Activated CD8-positive, alpha-beta memory T cell treated with anti-CD3 and anti-CD28 coated beads for 24 hours (primary cell): ENCODE measurements around the gene RANBP17.

ENCODE experiments used
- DNase-seq: peaks from one replicate; pipeline ENCODE4 v3.0.0-alpha.2; 2020

RANBP17 gene

DNA sequence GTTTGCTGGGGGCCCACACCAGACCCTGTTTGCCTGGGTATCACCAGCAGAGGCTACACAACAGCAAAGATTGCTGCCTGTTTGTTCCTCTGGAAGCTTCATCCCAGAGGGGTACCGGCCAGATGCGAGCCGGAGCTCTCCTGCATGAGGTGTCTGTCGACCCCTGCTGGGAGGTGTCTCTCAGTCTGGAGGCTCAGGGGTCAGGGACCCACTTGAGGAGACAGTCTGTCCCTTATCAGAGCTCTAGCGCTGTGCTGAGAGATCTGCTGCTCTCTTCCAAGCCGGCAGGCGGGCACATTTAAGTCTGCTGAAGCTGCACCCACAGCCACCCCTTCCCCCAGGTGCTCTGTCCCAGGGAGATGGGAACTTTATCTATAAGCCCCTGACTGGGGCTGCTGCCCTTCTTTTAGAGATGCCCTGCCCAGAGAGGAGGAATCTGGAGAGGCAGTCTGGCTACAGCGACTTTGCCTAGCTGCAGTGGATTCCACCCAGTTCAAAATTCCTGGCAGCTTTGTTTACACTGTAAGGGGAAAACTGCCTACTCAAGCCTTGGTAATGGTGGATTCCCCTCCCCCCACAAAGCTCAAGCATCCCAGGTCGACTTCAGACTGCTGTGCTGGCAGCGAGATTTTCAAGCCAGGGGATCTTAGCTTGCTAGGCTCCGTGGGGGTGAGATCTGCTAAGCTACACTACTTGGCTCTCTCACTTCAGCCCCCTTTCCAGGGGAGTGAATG lies 241.2 kb downstream of the RANBP17 start:
- DNase-seq = no peak

DNA sequence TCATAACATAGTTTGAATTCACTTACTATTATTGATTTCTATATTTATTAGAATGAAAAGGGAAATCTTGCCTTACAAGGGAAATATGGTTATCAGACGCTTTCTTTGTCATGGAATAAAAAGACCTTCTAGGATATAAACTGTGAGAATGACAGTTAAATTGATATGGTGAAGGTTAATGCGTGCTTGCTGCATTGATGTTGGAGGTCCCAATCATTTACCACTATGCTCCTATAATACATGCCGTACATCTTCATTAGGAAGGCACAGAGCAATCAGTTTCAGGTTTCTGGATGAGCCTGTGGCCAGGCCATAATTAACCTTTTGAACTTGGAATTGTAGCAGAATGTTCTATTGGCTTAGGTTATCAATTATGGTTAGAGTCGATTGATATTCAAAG lies 245.9 kb downstream of the RANBP17 start:
- no peak for DNase-seq

GRCh38 chr5:171115519-171115918 lies 253.7 kb downstream of the RANBP17 start:
- no peak for DNase-seq

GRCh38 chr5:171116719-171117118 lies 254.9 kb downstream of the RANBP17 start:
- DNase-seq = no peak

DNA sequence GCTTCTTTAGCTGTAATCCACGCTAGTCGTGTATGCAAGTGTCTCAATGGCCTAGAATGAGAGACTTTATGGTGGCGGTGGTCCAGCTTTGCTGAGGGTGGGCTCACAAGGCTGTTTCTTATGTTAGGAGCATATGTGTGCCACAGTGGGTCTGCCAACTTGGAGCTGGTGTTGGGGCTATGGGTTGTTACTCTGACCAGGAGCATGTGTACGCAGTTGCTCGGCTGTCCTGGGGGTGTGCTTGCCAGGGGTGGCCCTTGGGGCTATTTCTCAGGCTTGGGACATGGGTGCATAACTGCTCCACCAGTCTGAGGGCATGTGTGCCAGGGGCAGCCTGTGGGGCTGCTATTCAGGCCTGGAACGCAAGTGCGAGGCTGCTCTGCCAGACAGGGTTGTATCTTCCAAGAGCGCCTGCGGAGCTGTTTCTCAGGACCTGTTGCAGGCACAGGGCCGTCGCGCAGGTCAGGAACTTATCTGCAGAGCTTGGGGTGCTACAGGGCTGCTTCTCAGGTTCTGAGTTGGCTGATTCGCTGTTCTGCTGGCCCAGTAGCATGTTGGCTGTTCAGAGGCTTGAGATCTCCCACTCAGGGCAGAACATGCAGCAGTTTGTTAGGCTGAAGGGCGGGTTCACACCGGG lies 259.3 kb downstream of the RANBP17 start:
- DNase-seq = no peak

DNA sequence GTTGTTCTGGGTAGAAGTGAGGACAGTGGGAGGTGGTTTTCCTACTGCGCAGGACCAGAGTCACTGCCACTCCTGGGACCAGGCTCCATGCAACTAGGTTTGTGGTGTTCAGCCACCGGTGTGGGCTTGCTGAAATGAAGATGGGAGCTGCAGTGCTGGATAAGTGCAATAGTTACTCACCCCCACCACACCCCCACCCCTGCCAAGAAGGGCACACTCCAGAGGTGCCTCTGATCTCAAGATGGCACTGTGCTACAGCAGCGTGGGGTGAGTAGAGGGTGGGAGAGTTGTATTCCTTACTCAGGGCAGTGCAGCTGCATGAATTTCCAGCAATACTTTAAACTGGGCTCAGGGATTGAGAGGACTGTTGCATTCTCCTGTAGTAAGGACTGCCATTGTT lies 259.8 kb downstream of the RANBP17 start:
- DNase-seq = no peak

GRCh38 chr5:171122372-171122771 lies 260.6 kb downstream of the RANBP17 start:
- no peak for DNase-seq

GRCh38 chr5:171123417-171123816 lies 261.6 kb downstream of the RANBP17 start:
- DNase-seq = no peak

- no peak for DNase-seq
These were observed 265.5 kb downstream of the RANBP17 start for GRCh38 chr5:171127314-171127713.

DNA sequence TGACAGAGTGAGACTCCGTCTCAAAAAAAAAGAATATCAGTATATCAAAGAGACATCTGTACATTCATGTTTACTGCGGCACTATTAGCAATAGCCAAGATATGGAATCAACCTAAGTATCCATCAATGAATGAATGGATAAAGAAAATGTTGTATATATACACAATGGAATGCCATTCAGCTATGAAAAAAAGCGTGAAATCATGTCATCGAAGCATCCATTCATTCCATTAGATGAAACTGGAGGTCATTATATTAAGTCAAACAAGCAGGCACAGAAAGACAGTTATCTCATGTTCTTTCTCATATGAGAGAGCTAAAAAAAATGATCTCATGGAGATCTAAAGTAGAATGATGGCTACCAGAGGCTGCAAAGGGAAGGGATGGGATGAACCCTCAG lies 266.3 kb downstream of the RANBP17 start:
- DNase-seq = no peak

DNA sequence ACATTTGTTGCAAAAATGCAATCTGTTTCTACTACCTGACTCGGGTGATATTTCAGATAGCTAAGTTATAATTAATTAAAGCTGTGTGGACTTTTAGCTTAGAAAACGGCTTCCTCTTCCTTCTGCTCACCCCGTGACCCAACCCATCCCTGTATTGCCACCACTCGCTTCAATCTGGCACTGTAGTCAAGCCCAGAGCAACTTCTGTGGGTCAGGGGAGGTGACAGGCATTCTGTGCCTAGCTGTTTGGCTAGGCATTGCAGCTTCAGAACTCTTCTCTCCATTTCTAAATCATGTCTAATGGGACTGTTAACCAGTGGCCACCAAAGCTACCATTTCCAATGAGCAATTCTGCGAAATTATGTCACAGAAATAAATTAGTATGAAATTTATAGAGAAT lies 267.5 kb downstream of the RANBP17 start:
- no peak for DNase-seq

DNA sequence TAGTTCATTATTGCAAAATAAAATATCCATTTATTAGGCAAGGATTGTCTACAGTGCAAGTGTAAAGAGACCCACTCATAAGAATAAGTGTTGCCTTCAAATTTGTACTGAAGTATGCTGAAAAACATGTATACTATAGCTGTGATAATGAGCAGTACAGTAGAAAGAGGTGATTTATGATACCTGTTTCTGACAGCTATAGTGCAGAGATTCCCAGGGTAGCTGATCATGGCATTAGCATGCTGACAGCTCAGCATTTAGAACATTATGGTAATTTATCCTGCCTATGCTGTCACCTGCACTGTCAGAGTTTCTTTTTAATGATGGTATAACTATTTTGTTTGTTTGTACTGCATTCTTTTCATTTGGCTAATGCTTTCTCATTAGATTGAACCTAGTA lies 269.7 kb downstream of the RANBP17 start:
- DNase-seq = no peak

GRCh38 chr5:171137768-171138525 lies 276.1 kb downstream of the RANBP17 start:
- no peak for DNase-seq

GRCh38 chr5:171139227-171139626 lies 277.4 kb downstream of the RANBP17 start:
- no peak for DNase-seq

GRCh38 chr5:171142617-171143016 lies 280.8 kb downstream of the RANBP17 start:
- no peak for DNase-seq

DNA sequence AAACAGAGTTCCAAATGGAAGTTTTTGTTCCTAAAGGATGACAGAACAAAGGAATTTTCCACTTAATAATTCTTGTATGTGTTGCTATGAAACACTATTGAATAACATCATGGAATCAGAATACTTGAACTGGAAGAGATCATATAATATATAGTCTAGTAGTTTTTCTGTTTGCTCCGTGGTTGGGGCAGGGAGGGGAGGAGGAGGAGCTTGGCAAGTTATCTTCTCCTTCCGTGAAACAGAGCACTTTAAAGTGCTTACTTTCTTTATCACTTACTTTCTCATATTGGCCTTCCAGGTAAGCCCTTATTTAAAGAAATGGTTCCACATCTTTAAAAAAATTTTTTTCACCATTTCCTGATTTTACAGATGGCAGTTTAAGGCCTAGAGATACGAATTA lies 281.4 kb downstream of the RANBP17 start:
- no peak for DNase-seq

DNA sequence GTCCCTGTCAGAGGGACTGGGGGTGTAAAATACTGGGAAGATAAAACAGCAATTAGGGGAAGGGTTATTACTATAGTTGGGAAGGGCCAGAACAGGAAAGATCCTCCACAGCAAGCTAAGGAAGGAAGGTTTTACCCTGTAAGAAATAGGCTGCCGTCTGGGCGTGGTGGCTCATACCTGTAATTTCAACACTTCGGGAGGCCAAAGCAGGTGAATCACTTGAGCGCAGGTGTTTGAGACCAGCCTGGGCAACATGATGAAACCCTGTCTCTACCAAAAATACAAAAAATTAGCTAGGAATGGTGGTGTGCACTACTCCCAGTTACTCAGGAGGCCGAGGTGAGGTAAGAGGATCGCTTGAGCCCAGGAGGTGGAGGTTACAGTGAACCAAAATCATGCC lies 282.1 kb downstream of the RANBP17 start:
- DNase-seq = no peak

GRCh38 chr5:171149333-171149732 lies 287.5 kb downstream of the RANBP17 start:
- DNase-seq = no peak

DNA sequence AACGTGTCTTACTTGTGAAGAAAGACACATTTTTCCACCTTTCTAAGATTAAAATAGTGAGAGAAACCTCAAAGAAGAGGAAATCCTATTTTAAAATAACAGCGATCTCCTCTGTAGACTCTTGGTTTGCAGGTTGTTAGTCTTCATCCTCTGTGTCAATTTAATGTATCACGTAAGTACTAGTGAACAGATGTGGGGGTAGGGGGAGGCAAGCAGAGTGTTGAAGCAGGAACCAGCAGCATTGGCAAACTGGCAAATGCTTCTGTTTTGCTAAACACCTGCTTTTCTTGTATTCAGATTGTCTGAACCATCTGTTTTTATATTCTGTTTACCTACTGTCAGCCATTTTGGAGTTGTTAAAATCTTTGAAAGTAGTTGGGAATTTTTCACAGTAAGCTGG lies 288.0 kb downstream of the RANBP17 start:
- DNase-seq = no peak

DNA sequence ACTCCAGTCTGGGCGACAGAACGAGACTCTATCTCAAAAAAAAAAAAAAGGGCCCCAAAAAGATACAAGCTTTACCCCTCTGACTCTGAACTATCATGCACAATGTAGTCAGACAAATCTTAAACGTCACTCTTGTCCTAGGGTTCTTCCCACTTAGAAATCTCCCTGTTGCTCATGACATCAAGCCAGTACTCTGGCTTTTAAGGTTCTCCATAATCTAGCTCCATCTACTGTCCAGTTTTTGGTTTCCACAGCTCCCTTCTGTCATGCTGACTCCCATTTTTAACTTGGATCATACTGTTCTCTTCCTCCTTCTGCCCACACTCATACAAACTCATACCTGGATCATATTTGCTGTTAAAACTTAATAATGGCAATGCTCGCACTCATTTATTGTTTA lies 290.6 kb downstream of the RANBP17 start:
- DNase-seq = no peak

GRCh38 chr5:171155621-171156020 lies 293.8 kb downstream of the RANBP17 start:
- no peak for DNase-seq

DNA sequence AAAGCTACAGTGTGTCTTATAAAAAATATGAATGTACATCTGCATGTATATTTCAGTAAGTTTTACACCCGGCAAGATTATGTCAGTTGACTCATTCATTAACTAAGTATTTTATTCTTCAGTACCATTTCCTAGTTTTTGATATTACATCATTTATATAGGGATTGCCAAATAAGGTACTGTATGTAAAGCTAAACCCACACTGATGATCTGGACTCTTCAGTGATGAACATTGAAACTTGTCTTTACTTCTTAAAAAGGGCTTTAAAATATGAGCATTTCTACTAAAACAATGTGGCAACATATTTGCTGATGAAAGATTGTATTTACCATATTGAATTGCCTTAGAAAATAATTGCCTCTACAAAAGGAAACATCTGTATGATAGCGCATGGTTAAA lies 295.5 kb downstream of the RANBP17 start:
- no peak for DNase-seq

- no peak for DNase-seq
These were observed 296.0 kb downstream of the RANBP17 start for GRCh38 chr5:171157775-171158174.

DNA sequence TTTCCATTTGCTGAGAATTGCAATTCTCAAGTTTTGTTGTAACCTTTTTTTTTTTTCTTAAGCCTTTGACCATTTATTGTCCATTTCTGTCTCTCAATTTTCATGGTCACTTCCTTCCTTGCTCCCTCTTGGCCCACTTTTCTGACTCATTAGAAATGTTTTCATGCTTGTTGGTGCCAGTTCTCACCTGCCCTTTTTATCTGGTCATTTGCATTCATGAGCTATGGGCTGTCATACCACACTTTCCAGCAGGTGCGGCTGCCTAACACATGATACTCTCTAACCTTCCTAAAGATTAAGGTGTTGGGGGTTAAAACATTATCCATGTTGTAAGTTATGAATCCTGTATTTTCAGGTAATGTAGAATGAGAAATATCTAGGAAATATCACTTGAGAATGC lies 296.8 kb downstream of the RANBP17 start:
- no peak for DNase-seq
